Fibroblast of lung (primary cell): Measurements from ENCODE around the gene DNAJC17.

ENCODE experiments used
- CTCF ChIP-seq, 2 donors: IDR thresholded peaks in 1 of 2; conservative IDR thresholded peaks in 1 of 2; 1 replicate in 1 of 2; 2 replicates in 1 of 2; pipeline ENCODE4 v1.5.1; 2011 to 2012; ENCODE audit warnings: low read length in 2 of 2, control low read depth in 1 of 2, inconsistent platforms in 1 of 2, low read depth in 1 of 2, mild to moderate bottlenecking in 1 of 2
- EZH2 ChIP-seq: IDR thresholded peaks from 2 replicates; pipeline ENCODE4 v1.5.1; 2012; ENCODE audit warnings: low read length, control low read depth, mild to moderate bottlenecking; ENCODE audit errors: missing control alignments

GRCh38 chr15:40764629-40765103 lies 42.6 kb downstream of the DNAJC17 start:
- no peak for TF ChIP-seq CTCF (conservative IDR thresholded peaks at IDR 0.05 in 1 of 2, IDR thresholded peaks at IDR 0.05 in 1 of 2; ENCODE audit: low read depth in 1 of 2, low read length in 2 of 2)
- TF ChIP-seq EZH2: no peak
